ENCODE results near the gene VPS33B.

GRCh38 chr15:91018158-91018557, 4.2 kb downstream of the VPS33B start:
- no peak for TF ChIP-seq CTCF (tag by site-specific recombination; IDR thresholded peaks at IDR 0.05)
- TF ChIP-seq, protein P1, sequence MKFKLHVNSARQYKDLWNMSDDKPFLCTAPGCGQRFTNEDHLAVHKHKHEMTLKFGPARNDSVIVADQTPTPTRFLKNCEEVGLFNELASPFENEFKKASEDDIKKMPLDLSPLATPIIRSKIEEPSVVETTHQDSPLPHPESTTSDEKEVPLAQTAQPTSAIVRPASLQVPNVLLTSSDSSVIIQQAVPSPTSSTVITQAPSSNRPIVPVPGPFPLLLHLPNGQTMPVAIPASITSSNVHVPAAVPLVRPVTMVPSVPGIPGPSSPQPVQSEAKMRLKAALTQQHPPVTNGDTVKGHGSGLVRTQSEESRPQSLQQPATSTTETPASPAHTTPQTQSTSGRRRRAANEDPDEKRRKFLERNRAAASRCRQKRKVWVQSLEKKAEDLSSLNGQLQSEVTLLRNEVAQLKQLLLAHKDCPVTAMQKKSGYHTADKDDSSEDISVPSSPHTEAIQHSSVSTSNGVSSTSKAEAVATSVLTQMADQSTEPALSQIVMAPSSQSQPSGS (tag by site-specific recombination; IDR thresholded peaks at IDR 0.05; ENCODE audit: low read depth), result no peak
- TF ChIP-seq, protein P2, sequence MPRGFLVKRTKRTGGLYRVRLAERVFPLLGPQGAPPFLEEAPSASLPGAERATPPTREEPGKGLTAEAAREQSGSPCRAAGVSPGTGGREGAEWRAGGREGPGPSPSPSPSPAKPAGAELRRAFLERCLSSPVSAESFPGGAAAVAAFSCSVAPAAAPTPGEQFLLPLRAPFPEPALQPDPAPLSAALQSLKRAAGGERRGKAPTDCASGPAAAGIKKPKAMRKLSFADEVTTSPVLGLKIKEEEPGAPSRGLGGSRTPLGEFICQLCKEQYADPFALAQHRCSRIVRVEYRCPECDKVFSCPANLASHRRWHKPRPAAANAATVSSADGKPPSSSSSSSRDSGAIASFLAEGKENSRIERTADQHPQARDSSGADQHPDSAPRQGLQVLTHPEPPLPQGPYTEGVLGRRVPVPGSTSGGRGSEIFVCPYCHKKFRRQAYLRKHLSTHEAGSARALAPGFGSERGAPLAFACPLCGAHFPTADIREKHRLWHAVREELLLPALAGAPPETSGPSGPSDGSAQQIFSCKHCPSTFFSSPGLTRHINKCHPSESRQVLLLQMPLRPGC (tag by site-specific recombination; IDR thresholded peaks at IDR 0.05), result no peak
- no peak for TF ChIP-seq GLI4 (tag by site-specific recombination; IDR thresholded peaks at IDR 0.05)
- TF ChIP-seq PATZ1 (tag by site-specific recombination; IDR thresholded peaks at IDR 0.05), result no peak
